Adipose tissue (tissue), 3 donors: Measurements from ENCODE around the gene GAL3ST1. TPM values are rescaled to one million over a fixed set of nuclear protein-coding genes. Genes with fewer than 3 reads are reported as not detected.
"Not testable (repeated sequence)": the region's sequence is repeated elsewhere in the genome, so short reads cannot be mapped to it uniquely, and the experiment has no call there.

Experiments
- H3K27ac ChIP-seq: one replicate; pipeline ENCODE4 v1.5.1; 2013; ENCODE audit warnings: low read depth, low read length
- WGBS, 3 donors: extraction: QIAGEN DNeasy Blood & Tissue Kit; methylation state at CpG; one replicate each; pipeline ENCODE4 v1.1.7; 2013; 5-methylcytosine and 5-hydroxymethylcytosine counted together
- polyA plus RNA-seq, 3 donors: library from polyadenylated mRNA; stranded (reverse); fragments of 200-250 nt; gene quantifications; one replicate each; pipeline ENCODE4 v1.2.3, GENCODE V29; 2013
- donor health status: healthy with polysubstance abuse.
- donor health status: Bipolar disorder and iron deficiency.
- donor health status: healthy.

GAL3ST1 gene
- polyA plus RNA-seq = 1 to 10 TPM in 1 of 3 donors, under 1 TPM in 2; 0.34 to 4.5 (median 0.58) TPM

- no peak within 1 kb of the TSS for H3K27ac ChIP-seq
- 7 to 23% (median 11%) methylated on average over 43 to 75 of the region's 75 CpGs for WGBS, 3 donors
Measured at GRCh38 chr22:30574095-30574981, at the start of gene GAL3ST1. GAL3ST1 (minus strand) TSS chr22:30574665; CDS start chr22:30557392, 17,273 bp downstream.

DNA sequence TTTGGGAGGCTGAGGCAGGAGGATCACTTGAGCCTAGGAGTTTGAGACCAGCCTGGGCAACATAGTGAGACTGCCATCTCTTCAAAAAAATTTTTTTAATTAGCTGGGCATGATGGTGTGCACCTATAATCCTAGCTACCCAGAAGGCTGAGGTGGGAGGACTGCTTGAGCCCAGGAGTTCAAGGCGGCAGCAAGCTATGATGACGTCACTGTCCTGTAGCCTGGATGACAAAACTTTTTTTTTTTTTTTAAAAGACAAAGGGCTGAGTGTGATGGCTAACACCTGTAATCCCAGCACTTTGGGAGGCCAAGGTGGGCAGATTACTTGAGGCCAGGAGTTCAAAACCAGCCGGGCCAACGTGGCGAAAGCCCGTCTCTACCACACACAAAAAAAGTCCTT, 45.4 kb upstream of the GAL3ST1 start:
- H3K27ac ChIP-seq = not testable (repeated sequence)
- 88 to 95% (median 94%) methylated on average over 6 of the region's 6 CpGs for WGBS, 3 donors

GRCh38 chr22:30617819-30618218, 43.4 kb upstream of the GAL3ST1 start:
- H3K27ac ChIP-seq = no peak overlapping the region
- WGBS, 3 donors = 80 to 88% (median 84%) methylated on average over 6 of the region's 6 CpGs

DNA sequence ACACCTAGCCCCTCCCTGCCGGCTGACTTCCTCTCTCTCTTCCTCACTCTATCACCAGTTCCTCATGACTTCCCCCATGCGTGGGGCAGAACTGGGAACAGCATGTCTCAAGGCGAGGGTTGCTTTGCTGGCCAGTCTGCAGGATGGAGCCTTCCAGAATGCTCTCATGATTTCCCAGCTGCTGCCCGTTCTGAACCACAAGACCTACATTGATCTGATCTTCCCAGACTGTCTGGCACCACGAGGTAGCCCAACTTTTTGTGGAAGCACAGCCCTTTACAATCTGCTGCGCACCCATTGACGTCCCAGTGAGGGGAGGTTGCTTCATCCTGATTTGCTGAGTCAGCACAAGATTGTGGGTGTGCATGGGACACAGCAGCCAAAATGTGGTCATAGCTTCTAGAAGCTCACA, 41.1 kb upstream of the GAL3ST1 start:
- no peak overlapping the region for H3K27ac ChIP-seq
- WGBS, 3 donors = 68 to 89% (median 76%) methylated on average over 7 of the region's 7 CpGs

DNA sequence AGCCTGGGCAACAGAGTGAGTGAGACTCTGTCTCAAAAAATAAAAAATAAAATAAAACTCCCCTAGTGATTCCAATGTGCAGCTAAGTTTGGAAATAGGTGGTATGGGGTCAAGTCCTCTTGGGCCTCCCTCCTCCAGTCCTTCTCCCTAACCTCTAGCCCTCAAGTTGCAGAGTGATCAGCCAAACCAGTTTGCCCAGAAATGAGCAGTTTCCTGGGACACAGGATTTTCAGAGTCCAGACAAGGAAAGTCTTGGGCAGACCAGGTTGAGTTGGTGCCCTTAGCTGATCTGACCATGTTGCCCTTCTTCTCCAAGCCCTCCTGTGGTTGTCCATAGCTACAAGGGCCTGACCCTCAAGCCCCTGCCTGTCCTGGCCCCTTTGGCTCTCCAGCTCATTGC, 40.4 kb upstream of the GAL3ST1 start:
- H3K27ac ChIP-seq = no peak overlapping the region

GRCh38 chr22:30614268-30614667, 39.8 kb upstream of the GAL3ST1 start:
- WGBS, 3 donors = 89 to 98% (median 95%) methylated on average over 7 of the region's 7 CpGs

GRCh38 chr22:30612789-30613188, 38.3 kb upstream of the GAL3ST1 start:
- WGBS, 3 donors = 92 to 95% (median 92%) methylated on average over 8 of the region's 8 CpGs
- no peak overlapping the region for H3K27ac ChIP-seq

More at GRCh38 chr22:30614268-30614667, 39.8 kb upstream of the GAL3ST1 start:
- H3K27ac ChIP-seq = no peak overlapping the region

DNA sequence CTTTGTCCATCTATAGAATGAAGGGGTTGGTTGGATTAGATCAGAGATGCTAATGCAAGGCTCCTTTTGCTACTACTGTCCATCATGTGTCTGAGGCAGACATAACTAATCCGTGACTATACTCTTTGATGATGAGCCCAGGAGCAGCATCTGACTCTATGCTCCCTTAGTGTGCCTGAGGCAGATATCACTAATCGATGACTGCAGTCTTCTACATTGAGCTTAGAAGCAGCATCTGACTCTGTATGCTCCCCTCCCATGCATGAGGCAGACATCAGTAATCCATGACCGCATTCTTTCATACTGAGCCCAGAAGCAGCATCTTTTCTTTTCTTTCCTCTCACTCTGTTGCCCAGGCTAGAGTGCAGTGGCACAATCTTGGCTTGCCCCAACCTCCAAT, 36.7 kb upstream of the GAL3ST1 start:
- 91 to 96% (median 93%) methylated on average over 3 of the region's 3 CpGs for WGBS, 3 donors

DNA sequence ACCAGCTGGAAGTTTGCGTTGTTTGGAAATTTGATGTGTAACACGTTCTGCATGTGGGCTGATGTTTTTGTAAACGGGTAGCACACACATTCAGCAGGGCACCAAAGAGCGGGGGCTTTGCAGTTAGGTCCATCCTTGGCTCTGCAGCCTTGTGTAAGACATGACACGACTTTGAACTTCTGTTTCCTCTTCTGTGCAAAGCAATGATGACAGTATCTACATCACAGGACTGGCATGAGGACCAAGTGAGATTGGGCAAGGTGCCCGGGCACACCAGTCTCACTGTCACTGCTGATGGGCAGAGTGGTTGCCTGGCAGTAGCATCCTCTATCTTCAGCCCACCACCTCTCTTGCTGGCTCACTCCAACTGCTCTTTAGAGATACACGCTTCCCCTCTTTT, 35.8 kb upstream of the GAL3ST1 start:
- 54 to 71% (median 64%) methylated on average over 7 of the region's 7 CpGs for WGBS, 3 donors
- no peak overlapping the region for H3K27ac ChIP-seq

More for the DNA sequence above, 36.7 kb upstream of the GAL3ST1 start:
- no peak overlapping the region for H3K27ac ChIP-seq

DNA sequence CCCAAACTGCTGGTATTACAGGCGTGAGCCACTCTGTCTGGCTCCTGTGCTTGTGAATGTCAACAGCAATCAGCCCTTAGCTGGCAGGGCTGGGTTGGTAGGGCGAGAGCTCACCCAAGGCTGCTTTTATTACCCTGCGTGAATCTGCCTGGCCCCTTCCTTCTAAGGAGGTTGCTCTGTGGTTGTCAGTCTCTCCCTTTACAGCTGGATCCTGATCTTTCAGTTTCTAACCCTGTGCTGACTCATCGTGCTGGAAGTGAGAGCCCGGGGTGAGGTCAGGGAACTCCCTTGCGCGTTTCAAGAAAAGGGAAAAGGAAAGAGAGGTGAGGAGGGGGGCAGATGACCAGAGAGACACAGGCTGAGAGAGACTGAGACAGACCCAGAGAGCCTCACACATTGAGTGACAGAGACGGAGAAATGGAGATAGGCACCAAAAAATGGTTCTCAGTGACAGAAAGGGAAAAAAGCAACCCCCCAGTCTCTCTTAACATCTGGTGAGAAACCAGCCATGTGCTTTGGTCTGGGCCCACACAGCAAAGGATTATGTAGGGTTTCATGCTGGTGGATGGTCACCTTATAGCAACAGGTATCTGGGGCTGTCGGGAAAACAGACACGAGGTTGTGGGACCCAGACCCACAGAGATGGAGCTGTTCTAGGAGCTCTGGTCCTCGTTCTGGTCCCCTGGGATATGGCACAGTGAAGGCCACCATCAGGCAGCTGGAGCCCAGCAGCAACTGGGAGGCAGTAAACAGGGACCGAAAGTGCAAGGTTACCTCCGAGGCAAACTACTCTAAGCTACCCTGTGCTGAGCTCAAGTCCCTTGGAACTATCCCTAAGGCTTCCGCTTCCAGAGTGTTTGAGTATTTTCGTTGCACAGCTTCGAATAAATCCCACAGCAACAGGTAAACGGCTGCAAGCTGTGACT, 35.1 kb upstream of the GAL3ST1 start:
- H3K27ac ChIP-seq = no peak overlapping the region
- 50 to 69% (median 50%) methylated on average over 17 of the region's 17 CpGs for WGBS, 3 donors

GRCh38 chr22:30607939-30608338, 33.5 kb upstream of the GAL3ST1 start:
- 73 to 80% (median 77%) methylated on average over 7 of the region's 7 CpGs for WGBS, 3 donors
- H3K27ac ChIP-seq = no peak overlapping the region

DNA sequence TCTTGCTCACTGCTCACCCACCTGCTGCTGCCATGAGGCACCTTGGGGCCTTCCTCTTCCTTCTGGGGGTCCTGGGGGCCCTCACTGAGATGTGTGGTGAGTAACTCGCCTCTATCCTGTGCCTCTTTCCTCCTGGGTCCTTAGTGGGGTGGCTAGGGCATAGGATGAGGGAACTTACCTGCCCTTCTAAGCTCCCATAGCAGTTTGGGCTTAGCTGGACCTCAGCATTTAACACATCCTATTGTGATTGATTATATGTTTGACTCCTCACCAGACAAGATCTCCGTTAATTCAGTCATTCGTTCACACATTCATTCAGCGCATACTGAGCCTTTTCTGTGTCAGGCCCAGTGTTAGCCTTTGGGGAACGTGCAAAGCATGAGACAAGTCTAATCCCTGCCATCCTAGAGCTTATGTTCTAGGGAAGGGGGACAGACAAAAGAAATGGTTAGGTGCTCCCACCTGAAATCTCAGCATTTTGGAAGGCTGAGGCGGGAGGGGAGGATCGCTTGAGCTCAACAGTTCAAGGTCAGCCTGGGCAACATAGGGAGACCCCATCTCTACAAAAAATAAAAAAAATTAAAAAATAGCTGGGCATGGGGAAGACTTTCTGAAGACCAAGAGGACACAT, 33.0 kb upstream of the GAL3ST1 start:
- H3K27ac ChIP-seq = no peak overlapping the region
- 73 to 76% (median 75%) methylated on average over 7 of the region's 7 CpGs for WGBS, 3 donors

GRCh38 chr22:30606455-30607299, 32.2 kb upstream of the GAL3ST1 start, which contains the start of gene TCN2:
TCN2 (plus strand) TSS chr22:30607174; CDS start chr22:30607332, 158 bp downstream.
- WGBS, 3 donors = 0 to 1% (median 0%) methylated on average over 24 of the region's 24 CpGs
- no peak within 1 kb of the TSS for H3K27ac ChIP-seq

GRCh38 chr22:30605449-30606110, 31.1 kb upstream of the GAL3ST1 start:
- no peak overlapping the region for H3K27ac ChIP-seq
- WGBS, 3 donors = 22 to 27% (median 23%) methylated on average over 9 of the region's 9 CpGs

- 81 to 93% (median 91%) methylated on average over 2 of the region's 2 CpGs for WGBS, 3 donors
- no peak overlapping the region for H3K27ac ChIP-seq
Measured at GRCh38 chr22:30604723-30605122, 30.3 kb upstream of the GAL3ST1 start.

GRCh38 chr22:30603801-30604200, 29.3 kb upstream of the GAL3ST1 start:
- 67 to 78% (median 74%) methylated on average over 3 of the region's 3 CpGs for WGBS, 3 donors
- H3K27ac ChIP-seq = no peak overlapping the region

DNA sequence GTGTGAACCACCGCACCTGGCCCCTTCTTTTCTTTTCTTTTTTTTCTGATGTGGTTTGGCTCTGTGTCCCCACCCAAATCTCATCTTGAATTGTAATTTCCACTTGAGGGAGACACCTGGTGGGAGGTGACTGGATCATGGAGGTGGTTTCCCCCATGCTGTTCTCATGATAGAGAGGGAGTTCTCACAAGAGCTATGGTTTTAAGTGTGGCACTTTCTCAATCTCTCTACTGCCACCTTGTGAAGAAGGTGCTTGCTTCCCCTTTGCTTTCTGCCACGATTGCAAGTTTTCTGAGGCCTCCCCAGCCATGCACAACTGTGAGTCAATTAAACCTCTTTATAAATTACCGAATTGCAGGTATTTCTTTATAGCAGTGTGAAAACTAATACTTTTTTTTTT, 27.6 kb upstream of the GAL3ST1 start:
- 50 to 63% (median 58%) methylated on average over 3 of the region's 3 CpGs for WGBS, 3 donors
- no peak overlapping the region for H3K27ac ChIP-seq
